ENCODE data around the gene CEP83.

CEP83 gene

DNA sequence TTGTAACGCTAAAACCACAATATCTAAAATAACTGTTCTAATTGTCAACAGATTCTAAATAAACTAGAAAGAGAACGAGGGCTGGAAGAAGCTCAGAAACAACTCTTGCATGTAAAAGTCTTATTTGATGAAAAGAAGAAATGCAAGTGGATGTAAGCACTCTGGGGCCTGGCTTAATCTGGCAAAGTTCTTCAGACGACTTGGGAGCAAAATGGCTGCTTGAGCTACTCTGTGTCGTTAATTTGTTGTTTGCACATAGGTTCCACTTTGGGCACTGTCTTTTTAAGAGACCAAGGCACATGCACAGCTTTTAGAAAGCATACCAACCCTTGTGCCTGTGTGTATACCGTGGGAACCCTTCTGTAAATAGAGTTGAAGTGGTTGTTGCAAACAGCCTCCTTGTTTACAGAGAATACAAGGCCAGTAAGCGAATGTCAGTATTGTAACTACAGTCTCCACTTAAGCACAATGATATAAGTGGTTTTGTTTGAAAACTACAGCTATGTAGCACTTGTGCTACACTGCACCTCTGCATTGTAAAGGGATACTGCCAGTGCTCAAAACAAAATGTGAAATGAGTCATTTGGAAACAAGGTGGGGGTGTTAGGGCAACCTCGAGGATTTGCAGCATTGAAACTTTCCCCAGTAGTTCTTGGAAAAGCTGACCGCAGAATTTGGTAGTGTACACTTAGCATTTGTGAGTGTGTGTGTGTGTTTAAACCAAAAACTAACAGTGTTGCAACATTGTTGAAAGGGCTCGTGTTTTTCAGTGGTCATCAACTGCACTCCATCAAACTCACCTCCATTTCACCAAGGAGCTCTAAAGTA, 154.3 kb downstream of the CEP83 start:
- peak; percentile 44 for DNase-seq
- ATAC-seq, result peak; percentile 94

DNA sequence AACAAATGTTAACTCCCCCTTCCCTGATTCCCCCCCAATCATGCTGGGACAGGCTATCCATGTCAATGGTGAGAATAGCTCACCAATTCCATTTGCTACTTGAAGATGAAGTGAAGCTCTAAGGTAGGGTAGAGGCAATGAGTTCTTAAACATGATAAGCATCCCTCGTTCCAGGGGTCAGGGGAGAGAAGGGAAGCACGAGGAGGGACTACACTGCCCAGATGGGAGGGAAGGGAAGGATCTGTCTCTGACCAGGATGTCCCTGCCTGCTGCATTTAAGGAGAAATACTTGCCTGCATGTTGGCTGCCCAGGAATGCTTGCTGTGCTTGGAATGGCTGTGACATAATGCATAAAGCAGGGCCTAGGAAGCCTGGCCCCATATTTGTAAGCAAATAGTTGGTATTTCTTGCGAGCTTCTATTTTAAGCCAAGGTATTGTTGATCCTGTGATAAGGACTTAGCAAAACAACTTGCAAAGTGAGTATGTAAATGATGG, 155.1 kb downstream of the CEP83 start:
- no peak for DNase-seq

DNA sequence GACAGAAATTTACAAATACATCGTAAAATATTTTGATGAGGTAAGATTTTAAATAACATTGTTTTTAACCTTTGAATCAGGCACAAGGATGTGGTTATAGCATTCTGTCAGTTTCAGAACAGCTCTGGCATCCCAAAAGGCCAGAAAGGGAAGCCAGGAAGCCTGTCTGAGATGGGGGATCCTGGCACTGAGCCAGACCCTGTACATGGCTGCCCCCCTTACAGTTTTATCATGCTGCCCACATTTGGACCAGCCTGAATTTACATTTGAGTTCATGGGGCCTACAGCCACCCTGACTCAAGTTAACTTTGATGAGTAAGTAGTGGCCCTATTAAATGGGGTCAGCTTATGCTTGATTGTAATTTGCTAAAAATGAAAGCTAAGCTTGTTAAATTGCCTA, 155.7 kb downstream of the CEP83 start:
- DNase-seq (no peak), ATAC-seq (no peak)

More for the DNA sequence above, 155.1 kb downstream of the CEP83 start:
- ATAC-seq, result no peak

DNA sequence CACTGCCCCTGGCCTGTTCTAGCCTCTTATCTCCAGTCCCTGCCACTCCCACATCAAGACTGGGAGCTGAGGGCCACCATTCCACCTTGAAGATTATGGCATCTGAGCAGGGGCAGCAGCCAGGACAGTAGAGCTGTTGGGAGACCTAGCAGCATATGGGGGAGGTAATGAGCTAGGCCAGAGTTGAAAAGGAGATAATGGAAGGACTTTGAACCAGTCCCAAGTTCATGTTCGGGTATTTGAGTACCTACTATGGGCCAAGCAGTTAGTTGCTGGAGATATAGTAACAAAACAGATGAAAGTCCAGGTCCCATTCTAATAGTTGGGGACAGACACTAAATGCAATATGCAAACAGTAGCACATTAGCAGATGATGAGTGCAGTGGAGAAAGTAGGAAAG, 159.8 kb downstream of the CEP83 start:
- ATAC-seq (no peak), DNase-seq (no peak)

DNA sequence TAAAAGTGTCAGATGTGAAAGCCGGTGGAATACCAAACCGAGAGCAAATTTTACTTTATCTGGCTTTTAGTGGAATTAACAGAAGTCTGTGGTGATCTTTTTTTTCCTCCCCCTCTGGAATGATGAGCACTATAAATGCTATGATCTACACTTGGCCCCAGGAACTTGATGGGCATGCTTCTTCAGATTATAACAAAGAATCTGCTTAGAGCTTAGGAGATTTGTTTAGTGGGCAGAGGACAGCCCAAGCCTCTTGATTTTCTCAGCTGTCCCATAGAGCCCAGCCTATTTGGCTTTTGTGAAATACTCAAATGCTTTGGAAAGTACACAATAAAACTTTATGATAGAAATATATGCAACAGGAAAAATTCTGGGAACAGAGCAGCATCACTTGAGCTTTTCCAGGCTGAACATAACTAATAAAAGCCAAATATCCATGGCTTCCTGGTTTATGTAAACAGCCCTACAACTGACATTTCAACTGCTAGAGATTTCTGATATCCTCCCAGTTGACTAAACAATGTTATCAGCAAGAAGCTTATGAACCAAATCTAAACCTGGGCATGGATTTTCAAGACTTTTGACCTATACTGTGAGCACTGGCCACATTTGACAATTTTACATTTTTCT, 161.7 kb downstream of the CEP83 start:
- DNase-seq (no peak), ATAC-seq (no peak)

DNA sequence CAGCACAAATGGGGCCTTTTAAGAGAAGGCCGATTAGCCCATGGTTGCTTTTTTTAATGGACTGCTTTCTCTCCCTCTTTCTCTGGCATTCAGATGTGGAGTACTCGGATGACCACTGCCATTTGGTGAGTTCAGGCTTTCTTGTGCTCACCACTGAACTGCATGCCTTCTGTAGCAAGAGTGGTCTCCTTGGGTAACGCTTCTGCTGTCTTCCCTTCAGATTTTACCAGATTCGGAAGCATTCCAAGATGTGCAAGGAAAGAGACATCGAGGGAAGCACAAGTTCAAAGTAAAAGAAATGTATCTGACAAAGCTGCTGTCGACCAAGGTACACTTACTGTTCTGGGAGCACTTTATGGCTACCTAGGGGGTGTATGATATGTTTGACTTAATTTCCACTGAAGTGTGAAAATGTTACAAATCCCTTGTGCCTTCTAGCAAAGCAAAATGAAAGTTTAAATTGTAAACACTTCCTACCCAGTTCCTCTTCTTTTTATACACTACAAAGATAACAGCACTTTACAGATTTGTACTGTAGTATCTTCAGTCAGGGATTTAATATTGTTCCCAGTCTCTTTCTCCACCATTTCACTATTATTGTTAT, 162.5 kb downstream of the CEP83 start:
- no peak for ATAC-seq

DNA sequence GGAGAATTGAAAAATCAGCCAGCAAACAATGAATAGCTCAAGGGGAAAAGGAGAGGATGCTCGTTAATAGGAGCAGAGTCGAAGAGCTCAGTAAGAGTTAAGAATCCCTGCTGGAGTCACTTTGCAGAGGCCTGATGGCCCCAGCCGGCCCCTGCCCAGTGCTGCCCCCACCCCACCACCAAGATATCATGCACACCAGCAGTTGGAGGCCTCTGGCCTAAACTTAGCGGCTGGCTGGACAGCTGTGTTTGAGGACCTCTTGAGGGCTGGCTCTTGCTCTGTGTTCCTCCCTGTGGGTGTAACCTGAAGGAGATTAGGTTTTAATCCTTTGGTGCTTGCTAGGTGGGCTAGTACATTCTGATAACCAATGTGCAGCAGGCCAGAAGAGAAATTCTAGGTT, 169.3 kb downstream of the CEP83 start:
- DNase-seq, result no peak
- no peak for ATAC-seq

More for the DNA sequence above, 162.5 kb downstream of the CEP83 start:
- no peak for DNase-seq

DNA sequence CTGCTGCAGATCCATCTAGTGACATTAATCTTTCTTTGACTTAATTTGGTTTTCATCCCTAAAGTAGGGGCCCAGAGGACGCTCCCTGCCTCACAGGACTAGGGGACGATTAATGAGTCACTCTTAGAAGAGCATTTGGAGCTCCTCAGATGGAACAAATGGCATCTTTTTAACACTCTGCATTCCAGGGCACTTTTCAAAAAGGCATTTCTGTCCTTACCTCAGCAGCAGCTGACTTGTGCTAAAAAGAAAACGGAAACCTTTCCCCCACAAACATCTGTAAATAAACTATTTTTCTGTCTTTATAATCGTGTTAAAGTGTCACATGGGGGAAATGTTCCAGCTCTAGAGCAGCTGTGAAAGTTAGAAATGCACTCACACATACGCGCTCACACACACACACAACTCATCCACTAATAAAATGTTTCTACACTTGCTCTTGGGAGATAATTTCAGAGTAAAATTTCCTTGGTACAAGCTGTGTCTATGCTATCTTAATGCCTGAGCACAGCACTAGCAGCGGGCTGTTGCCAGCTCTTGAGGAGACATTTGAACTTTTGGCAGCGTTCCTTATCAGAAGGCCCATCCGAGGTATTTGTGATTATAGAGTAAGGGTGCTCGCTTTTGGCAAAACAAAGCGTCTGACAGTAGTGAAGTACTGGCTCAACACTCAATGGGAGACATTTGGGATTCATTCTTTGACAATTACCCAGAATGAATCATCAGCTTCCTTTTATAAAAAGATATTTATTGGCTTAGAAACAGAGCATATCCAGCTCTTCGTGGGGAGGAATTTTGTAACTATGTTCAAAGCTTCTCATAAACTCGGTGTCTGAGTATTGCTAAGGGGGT, 170.0 kb downstream of the CEP83 start:
- ATAC-seq (no peak), DNase-seq (no peak)

DNA sequence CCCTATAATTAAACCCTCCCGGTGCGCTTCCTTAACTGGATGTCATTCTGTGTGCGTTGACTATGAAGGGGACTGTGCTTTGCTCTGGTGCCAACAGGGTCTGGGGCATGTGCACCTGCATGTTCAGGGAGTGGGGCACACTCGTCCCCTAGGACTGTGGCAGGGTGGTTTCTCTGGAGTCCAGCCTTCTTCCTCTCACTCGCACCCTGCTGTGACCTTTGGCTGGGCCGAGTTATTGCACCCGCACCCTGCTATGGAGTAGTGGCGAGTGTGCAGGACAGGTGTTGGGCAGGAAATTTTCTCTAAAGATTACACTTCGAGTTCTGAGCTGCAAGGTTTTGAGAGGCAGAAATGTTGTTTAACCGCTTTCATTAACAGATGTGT, 172.4 kb downstream of the CEP83 start:
- ATAC-seq (no peak), DNase-seq (no peak)

DNA sequence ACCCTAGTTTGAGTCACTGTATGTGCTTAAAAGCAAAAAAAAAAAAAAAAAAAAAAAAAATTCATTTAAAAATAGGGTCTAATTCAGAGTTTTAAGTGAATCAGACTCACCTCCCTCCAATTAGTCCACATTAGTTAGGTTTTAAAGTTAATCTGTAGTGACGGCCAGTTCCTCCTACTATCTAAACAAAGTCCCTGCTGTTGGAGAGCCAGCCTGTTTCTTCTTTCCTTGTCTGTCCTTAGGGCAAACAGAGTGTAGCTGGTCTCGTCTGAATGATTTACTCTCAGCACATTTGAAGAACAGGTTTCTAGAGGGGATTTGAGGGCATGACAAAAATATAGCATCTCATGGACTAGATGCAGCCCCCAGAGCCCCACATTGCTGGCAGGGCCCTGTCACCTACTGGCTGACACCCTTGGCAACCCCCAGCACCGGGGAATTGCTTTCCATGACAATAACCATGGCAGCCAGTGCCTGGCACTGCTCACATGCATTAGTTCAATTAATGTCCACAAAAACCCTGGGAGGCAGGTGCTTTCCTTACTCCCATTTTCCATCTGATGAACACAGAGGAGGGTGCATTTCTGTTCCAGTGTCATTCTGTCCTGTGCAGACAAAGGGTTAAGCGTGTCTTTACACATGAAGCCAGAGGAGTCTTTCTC, 173.0 kb downstream of the CEP83 start:
- no peak for DNase-seq
- ATAC-seq, result no peak

DNA sequence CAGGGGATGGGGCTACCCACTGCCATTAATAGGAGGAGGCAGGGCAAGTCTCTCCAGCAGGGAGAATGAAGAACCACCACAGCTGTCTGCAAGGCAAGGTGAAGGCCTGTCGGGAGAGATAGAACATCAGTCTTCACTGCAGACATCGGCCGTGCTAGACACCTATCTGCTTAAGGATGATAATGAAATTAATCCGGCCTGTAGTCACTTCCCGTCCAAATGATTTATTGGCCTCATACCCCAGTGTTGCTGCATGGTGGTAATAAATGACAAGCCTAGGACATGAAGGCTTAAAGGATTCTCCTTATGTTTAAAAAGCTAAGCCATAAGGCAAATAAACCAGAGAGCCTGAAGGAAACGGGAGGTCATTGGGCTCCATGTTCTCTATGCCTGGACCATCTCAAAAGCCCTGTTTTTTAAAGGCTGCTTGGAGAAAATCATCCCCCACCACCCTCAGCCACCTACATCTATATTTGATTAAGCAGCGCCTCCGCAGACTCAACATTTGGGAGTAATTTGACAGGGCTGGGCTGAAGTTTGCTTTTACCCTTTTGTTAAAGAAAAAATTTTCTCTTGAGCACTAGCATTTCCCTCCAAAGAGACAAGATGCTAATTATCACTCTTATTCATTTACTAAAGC, 173.6 kb downstream of the CEP83 start:
- no peak for ATAC-seq
- DNase-seq, result no peak

DNA sequence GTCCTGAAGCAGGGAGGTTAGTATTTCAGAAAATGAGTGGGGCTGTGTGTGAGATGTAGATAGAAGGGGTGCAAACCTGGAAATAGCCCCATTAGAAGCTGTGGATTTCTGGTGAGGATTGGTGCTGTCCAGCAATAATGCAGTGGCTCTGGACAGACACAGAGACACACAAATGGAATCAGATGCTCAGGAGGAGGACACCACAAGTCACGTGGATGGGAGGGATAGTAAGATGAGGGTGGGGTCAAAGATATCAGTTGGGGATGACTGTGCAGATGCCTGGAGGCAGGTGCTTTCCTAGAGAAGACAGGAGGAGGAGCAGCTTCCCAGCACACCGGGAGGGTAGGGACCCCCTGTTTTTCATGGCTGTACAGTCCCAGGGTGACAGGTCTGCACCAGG, 174.8 kb downstream of the CEP83 start:
- DNase-seq (no peak), ATAC-seq (no peak)

DNA sequence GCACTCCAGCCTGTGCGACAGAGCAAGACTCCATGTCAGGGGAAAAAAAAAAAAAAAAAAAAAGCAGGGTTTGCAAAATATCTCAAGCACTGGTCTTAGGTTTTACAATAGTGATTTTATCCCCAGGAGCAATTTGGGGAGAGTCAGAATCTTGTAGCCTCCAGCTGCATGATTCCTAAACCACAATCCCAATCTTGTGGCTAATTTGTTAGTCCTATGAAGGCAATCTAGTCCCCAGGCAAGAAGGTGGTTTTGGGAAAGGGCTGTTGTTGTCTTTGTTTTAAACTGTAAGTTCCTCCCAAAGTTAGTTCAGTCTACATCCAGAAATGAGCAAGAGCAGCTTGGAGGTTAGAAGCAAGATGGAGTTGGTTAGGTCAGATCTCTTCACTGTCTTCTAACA, 175.6 kb downstream of the CEP83 start:
- ATAC-seq, result no peak
- no peak for DNase-seq

DNA sequence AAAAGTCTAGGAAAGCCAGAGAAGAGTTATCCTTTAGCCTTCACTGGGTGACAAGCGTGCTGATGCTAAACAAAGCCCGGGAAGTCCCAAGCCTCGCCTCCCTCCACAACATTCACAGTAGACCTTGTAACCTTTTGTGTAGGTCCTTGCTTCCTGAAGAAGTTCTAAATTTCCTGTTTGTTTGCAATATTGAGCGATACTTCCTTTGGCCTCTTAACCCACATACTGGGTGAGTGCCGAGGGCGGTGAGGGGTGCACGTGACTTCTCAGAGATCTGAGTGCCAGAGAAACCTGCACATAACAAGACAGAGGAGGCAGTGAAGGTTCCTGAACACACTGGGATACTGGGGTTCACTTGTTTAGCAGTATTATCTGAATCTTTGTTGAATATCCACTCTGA, 177.0 kb downstream of the CEP83 start:
- DNase-seq (peak; percentile 22), ATAC-seq (no peak)

DNA sequence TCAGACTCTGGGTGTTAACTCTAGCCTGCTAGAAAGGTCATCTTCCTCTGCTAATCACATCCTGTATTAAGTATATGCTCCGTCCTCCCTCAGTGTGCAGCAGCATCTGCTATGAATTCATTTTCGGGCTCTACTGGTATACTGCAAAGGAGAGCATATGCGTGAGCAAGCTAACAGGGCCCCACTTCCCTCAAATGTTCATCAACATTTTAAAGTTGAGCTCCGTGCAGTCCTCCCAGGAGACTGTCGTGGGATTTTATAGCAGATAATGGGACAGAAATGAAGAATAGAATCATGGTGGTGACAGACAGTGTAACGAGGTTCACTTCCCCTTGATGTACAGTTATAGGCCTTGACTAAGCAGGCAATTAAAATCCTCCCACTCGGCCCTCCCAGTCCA, 179.6 kb downstream of the CEP83 start:
- no peak for ATAC-seq
- DNase-seq, result no peak

DNA sequence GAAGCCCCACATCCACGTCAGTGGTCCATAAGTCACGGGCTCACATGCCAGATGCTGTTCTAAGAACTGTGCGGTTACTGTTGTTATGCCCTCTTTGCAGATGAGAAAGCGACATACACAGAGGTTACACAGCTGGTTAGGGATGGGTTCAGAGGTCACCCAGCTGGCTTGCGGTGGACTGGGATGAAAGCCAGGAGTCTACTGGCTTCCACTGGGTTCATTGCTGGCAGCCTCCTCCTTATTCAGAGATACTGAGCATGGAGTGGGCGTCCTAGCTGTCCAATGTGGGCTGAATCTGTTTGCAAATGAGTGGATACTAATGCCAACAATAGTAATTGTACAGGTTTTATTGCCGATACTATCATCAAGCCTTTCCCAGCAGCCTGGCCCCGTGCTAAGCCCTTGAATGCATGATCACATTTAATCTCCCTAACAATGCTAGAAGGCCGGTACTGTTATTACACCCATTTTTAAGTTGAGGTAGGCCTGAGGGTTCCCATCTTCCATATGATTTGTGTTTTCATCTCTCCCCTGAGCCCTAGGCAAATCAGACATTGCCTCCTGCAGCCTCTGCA, 182.2 kb downstream of the CEP83 start:
- no peak for DNase-seq
- ATAC-seq, result no peak

DNA sequence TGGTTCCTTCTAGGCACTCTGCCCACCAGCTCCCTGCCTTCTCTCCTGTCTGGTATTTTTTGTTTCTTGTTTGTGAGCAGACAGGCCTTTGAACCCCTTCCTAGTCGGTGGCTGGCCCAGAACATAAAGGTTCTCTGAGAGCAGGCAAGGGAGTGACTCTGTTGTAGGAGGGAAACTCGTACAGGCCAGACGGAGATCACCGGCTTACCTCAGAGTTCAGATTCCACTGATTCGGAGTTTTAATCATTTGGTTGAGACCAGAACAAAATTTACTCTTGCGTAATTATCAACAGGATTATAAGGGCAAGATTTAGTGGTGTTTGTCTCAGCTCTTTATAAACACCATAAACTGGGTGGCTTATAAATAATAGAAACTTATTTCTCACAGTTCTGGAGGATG, 182.9 kb downstream of the CEP83 start:
- DNase-seq (no peak), ATAC-seq (no peak)

DNA sequence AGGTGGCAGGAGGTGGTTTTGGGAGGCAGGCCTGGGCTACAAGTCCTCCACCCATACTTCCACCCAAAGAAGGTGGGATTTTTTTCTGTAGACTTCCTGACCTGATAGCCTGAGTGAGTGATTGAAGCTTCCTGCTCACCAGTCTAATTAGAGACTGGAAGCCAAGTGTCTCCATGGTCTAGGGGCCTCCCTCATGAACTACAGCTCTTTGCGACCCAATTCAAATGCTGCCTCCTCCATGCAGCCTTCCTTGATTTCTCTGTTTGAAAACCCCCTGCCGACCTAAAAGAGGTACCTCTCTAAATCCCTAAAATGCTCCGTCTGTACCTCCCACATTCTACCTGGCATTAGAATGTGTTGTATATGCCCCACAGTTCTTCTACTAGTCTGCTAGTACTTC, 186.4 kb downstream of the CEP83 start:
- DNase-seq (no peak), ATAC-seq (no peak)

DNA sequence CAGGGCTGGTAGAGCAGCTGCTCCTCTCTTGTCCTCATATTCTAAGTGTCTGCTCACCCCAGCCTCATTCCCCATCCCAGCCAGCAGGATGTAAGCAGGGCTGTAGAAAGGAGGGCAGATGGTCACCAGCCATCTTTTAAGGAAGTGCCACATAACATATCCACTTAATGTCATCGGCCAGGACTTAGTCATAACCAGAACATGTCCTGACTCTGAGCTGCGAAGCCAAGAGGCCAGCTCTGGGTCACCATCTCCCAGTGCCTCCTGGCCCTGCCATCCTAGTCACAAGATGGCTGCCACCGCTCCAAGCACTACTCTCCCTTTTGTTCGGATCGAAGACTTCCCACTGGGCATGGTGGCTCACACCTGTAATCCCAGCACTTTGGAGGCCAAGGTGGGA, 187.4 kb downstream of the CEP83 start:
- ATAC-seq, result no peak

DNA sequence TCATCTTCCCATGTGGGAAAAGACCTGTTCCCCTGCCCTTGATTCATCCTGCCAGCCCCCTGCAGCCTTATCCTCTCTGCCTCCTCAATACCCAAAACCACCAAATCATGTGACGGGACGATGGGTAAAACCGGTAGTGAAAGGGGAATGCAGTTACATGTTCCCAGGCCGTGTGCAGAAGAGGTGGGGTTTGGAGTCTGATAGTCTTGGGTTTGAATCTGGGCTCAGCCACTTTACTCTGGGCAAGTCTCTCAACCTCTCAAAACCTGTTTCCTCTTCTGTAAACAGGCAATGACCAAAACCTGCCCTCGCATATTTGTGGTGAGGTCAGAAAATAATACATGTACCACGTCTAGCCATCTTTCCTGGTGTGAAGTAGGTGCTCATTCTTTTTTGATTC, 188.3 kb downstream of the CEP83 start:
- no peak for ATAC-seq
- no peak for DNase-seq

More for the DNA sequence above, 187.4 kb downstream of the CEP83 start:
- DNase-seq, result no peak
